ENCODE data around the gene VAV3.

DNA sequence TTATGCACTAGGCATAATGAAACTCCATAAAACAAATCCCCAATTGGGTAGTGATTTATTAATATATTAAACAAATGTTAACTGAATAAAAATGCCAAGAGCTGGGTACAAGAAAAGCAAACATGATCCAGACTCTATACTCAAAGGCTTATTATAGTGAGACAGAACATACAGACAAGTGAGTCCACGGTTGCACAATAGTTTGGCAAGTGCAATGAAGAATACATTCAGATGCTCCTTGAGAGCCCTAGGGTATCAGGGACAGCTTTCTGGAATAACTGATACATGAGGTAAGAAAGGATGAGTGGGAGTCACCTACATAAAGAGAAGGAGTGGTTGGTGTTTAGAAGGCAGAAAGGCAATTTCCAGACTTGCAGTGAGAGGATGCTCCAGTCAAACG lies 85.1 kb downstream of the VAV3 start:
- TF ChIP-seq, protein P1, sequence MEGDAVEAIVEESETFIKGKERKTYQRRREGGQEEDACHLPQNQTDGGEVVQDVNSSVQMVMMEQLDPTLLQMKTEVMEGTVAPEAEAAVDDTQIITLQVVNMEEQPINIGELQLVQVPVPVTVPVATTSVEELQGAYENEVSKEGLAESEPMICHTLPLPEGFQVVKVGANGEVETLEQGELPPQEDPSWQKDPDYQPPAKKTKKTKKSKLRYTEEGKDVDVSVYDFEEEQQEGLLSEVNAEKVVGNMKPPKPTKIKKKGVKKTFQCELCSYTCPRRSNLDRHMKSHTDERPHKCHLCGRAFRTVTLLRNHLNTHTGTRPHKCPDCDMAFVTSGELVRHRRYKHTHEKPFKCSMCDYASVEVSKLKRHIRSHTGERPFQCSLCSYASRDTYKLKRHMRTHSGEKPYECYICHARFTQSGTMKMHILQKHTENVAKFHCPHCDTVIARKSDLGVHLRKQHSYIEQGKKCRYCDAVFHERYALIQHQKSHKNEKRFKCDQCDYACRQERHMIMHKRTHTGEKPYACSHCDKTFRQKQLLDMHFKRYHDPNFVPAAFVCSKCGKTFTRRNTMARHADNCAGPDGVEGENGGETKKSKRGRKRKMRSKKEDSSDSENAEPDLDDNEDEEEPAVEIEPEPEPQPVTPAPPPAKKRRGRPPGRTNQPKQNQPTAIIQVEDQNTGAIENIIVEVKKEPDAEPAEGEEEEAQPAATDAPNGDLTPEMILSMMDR (IDR thresholded peaks at IDR 0.05), result no peak
- no peak for TF ChIP-seq POLR2A (IDR thresholded peaks at IDR 0.05)

All from body of pancreas (tissue), 4 donors.